Measurements from ENCODE around the gene KCNK10.

GRCh38 chr14:88249266-88249665 is 73.8 kb downstream of the KCNK10 start:
- TF ChIP-seq NFYA (IDR thresholded peaks at IDR 0.05; ENCODE audit: borderline replicate concordance, low read depth, low read length) (no peak), CREB1 (IDR thresholded peaks at IDR 0.05; ENCODE audit: low read depth) (no peak), POLR2AphosphoS2 (IDR thresholded peaks at IDR 0.05; ENCODE audit: low read depth, low read length) (no peak), CTCF (IDR thresholded peaks at IDR 0.05 in 2 of 3, conservative IDR thresholded peaks at IDR 0.05 in 1 of 3; ENCODE audit: control insufficient read depth in 2 of 3, extremely low read depth in 1 of 3, insufficient read depth in 1 of 3, low read depth in 3 of 3, low read length in 3 of 3) (no peak), SUZ12 (IDR thresholded peaks at IDR 0.05; ENCODE audit: unreplicated experiment) (no peak), SREBF2 (IDR thresholded peaks at IDR 0.05; ENCODE audit: low read length) (no peak), EZH2 (IDR thresholded peaks at IDR 0.05; ENCODE audit: borderline replicate concordance, control insufficient read depth, low read depth, low read length) (no peak), POLR2A (IDR thresholded peaks at IDR 0.05; ENCODE audit: low read depth, low read length) (no peak)
